Measurements from ENCODE around the gene GPHA2. TPM values are rescaled to one million over a fixed set of nuclear protein-coding genes. Genes with fewer than 3 reads are reported as not detected.
A peak's percentile ranks its signal among the peaks of the same experiment; 100 is the strongest.

The GPHA2 gene
- polyA plus RNA-seq, 2 of the 4 experiments (the other 2 are of a cell fraction): not detected

GRCh38 chr11:64894070-64894811, 41.5 kb downstream of the GPHA2 start:
- Histone ChIP-seq H3K4me3 (peak overlapping the region; percentile 49; the same call in 2 of the 3 replicates), H3K9me3 (no peaks in the 10 kb centered on the region), H3K4me1 (peaks cover 53% of the 10 kb centered on the region), H3K4me2 (peak overlapping the region; percentile 85), H3K27ac (peak overlapping the region; percentile 92 to 97)
- CTCF ChIA-PET: interaction anchor here (0.6 to 31.5 kb wide), 36 partner anchors 10 to 523 kb away, joined by 3 to 1607 read pairs (median 4); partner anchors contain the start of genes ARL2, ATG2A, BATF2 and CDC42BPG
- FAIRE-seq (peak; percentile 78), DNase-seq (ENCODE audit: low read depth in 1 of 2, low spot score in 1 of 2) (peak; percentile 83 to 84), ATAC-seq (peak; percentile 63 to 86)
- TF ChIP-seq PHF8 (IDR thresholded peaks at IDR 0.05; ENCODE audit: borderline replicate concordance, low read depth): no peak
- TF ChIP-seq MAZ (IDR thresholded peaks at IDR 0.05; ENCODE audit: borderline replicate concordance, low read depth, low read length): no peak
- TF ChIP-seq SMC3 (IDR thresholded peaks at IDR 0.05): peak; percentile 95
- TF ChIP-seq NR3C1 (IDR thresholded peaks at IDR 0.05): no peak
- peak; percentile 71 for TF ChIP-seq MAX (IDR thresholded peaks at IDR 0.05)
- peak; percentile 93 for TF ChIP-seq CTCF (IDR thresholded peaks at IDR 0.05)
- TF ChIP-seq JUN (IDR thresholded peaks at IDR 0.05): peak; percentile 13 to 21; a peak in 1 of 5 replicates
- TF ChIP-seq NFE2L2 (conservative IDR thresholded peaks at IDR 0.05; ENCODE audit: low read length): no peak
- no peak for TF ChIP-seq E2F6 (IDR thresholded peaks at IDR 0.05; ENCODE audit: borderline replicate concordance, low read depth)
- no peak for TF ChIP-seq KDM1A (IDR thresholded peaks at IDR 0.05; ENCODE audit: low read depth)
- TF ChIP-seq ESRRA (IDR thresholded peaks at IDR 0.05; ENCODE audit: borderline replicate concordance, low read length): peak; percentile 89
- peak; percentile 85 to 89 for TF ChIP-seq RAD21 (conservative IDR thresholded peaks at IDR 0.05 in 1 of 2, IDR thresholded peaks at IDR 0.05 in 1 of 2)
- TF ChIP-seq KDM5A (IDR thresholded peaks at IDR 0.05): no peak
- TF ChIP-seq POLR2A (IDR thresholded peaks at IDR 0.05; ENCODE audit: low read length): peak; percentile 29
- POLR2A ChIA-PET: interaction anchor here (0.8 to 2.1 kb wide), 4 partner anchors 16 to 46 kb away, joined by 3 to 6 read pairs (median 3); partner anchors contain the start of gene EHD1
- WGBS (ENCODE audit: missing lambda C conversion rate): 22% methylated on average over 13 of the region's 14 CpGs

GRCh38 chr11:64893194-64894069, 42.3 kb downstream of the GPHA2 start:
- peak; percentile 60 to 81 for DNase-seq (ENCODE audit: low read depth in 1 of 2, low spot score in 1 of 2)
- CTCF ChIA-PET: interaction anchor here (0.6 to 31.5 kb wide), 34 partner anchors 11 to 524 kb away, joined by 3 to 1607 read pairs (median 4); partner anchors contain the start of genes ARL2, ATG2A, BATF2 and CDC42BPG
- no peaks in the 10 kb centered on the region for H3K9me3 ChIP-seq
- peak overlapping the region; percentile 49 for H3K4me3 ChIP-seq
- peak; percentile 14 to 61; a peak in 5 of 6 replicates for ATAC-seq
- peaks cover 62% of the 10 kb centered on the region for H3K4me1 ChIP-seq
- FAIRE-seq: no peak
- no peak for TF ChIP-seq RFX5 (IDR thresholded peaks at IDR 0.05)
- no peak for TF ChIP-seq NFE2L2 (conservative IDR thresholded peaks at IDR 0.05; ENCODE audit: low read length)
- no peak for TF ChIP-seq ESRRA (IDR thresholded peaks at IDR 0.05; ENCODE audit: borderline replicate concordance, low read length)
- no peak for TF ChIP-seq HEYL (CRISPR knock-in tag; IDR thresholded peaks at IDR 0.05)
- TF ChIP-seq NPAS2 (CRISPR knock-in tag; IDR thresholded peaks at IDR 0.05; ENCODE audit: borderline replicate concordance): no peak
- TF ChIP-seq PBX3 (IDR thresholded peaks at IDR 0.05): 0 out of 2 replicates have a peak, but pooled peaks have one; percentile 26
- TF ChIP-seq MAX (IDR thresholded peaks at IDR 0.05): peak; percentile 43; the same call in 1 of the 2 replicates
- peak; percentile 52; the same call in 2 of the 3 replicates for TF ChIP-seq BCL3 (IDR thresholded peaks at IDR 0.05)
- TF ChIP-seq KDM1A (IDR thresholded peaks at IDR 0.05; ENCODE audit: low read depth): no peak
- no peak for TF ChIP-seq TP53 (CRISPR knock-in tag; IDR thresholded peaks at IDR 0.05)
- TF ChIP-seq EP300 (IDR thresholded peaks at IDR 0.05): no peak
- peak in 1 of 2 experiments; percentile 65; a peak in 3 of 5 replicates for TF ChIP-seq JUN (IDR thresholded peaks at IDR 0.05)
- no peak for TF ChIP-seq ZC3H11A (IDR thresholded peaks at IDR 0.05)
- TF ChIP-seq HDAC2 (IDR thresholded peaks at IDR 0.05): no peak
- TF ChIP-seq POLR2A (IDR thresholded peaks at IDR 0.05; ENCODE audit: low read length): peak; percentile 68
- H3K4me2 ChIP-seq: peak overlapping the region; percentile 85
- POLR2A ChIA-PET: interaction anchor here (0.8 to 2.1 kb wide), 4 partner anchors 15 to 45 kb away, joined by 3 to 6 read pairs (median 3); partner anchors contain the start of gene EHD1
- H3K27ac ChIP-seq: peak overlapping the region; percentile 92 to 97
- WGBS (ENCODE audit: missing lambda C conversion rate): 21% methylated on average over 13 of the region's 25 CpGs
